ENCODE measurements around the gene NDUFS3.

DNA sequence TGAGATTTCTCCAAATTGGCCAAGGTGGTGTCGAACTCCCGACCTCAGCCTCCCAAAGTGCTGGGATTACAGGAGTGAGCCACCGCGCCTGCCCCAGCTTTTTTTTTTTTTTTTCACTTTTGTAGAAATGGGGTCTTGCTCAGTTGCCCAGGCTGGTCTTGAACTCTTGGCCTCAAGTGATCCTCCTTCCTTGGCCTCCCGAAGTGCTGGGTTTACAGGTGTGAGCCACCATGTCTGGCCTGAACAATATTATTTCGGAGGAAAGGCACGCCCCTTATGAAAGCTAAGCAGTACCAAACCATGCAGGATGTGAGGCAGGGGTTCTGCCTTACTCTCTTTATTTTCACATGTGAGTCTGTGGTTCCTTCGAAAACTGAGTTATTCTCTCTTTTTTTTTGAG, 47.4 kb downstream of the NDUFS3 start:
- TF ChIP-seq, protein P1, sequence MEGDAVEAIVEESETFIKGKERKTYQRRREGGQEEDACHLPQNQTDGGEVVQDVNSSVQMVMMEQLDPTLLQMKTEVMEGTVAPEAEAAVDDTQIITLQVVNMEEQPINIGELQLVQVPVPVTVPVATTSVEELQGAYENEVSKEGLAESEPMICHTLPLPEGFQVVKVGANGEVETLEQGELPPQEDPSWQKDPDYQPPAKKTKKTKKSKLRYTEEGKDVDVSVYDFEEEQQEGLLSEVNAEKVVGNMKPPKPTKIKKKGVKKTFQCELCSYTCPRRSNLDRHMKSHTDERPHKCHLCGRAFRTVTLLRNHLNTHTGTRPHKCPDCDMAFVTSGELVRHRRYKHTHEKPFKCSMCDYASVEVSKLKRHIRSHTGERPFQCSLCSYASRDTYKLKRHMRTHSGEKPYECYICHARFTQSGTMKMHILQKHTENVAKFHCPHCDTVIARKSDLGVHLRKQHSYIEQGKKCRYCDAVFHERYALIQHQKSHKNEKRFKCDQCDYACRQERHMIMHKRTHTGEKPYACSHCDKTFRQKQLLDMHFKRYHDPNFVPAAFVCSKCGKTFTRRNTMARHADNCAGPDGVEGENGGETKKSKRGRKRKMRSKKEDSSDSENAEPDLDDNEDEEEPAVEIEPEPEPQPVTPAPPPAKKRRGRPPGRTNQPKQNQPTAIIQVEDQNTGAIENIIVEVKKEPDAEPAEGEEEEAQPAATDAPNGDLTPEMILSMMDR (IDR thresholded peaks at IDR 0.05), result no peak
- no peak for TF ChIP-seq ZFX (IDR thresholded peaks at IDR 0.05; ENCODE audit: borderline replicate concordance)
